Hematopoietic multipotent progenitor cell treated with erythropoietin and hydrocortisone succinate and interleukin-3 and kit ligand, for 4 days (in vitro differentiated cells): ENCODE results near the gene SNRK.
A peak's percentile ranks its signal among the peaks of the same experiment; 100 is the strongest.

ENCODE experiments used
- DNase-seq: peaks from one replicate; pipeline ENCODE4 v3.0.0-alpha.2; 2015

The SNRK gene

DNA sequence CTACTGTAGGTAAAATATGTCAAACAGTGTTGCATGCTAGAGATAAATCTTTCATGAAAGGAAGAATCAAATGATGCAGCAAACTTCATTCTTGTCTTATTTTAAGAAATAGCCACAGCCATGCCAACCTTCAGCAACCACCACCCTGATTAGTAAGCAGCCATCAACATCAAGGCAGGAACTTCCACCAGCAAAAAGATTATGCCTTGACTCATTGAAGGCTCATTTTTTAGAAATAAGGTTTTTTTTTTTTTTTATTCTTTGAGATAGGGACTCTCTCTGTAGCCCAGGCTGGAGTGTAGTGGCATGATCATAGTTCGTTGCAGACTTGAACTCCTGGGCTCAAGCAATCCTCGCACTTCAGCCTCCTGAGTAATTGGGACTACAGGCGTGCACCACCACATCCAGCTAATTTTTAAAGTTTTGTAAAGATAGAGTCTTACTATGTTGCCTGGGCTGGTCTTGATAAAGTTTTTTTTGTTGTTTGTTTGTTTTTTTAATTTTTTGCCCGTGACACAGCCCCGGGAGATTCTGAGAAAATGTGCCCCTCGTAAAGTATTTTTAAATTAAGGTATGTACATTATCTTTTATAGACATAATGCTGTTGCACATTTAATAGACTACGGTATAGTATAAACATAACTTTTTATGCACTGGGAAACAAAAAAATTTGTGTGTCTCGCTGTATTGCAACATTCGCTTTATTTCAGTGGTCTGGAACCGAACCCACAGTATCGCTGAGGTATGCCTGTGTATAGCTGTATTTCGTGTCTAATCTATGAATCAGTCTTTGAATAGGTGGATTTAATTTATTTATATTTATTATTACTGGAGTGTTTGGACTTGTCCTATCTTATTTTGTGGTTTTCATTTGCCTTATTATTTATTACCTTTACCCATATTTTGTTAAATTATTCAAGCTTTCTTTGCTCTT, 23.3 kb downstream of the SNRK start:
- no peak for DNase-seq

DNA sequence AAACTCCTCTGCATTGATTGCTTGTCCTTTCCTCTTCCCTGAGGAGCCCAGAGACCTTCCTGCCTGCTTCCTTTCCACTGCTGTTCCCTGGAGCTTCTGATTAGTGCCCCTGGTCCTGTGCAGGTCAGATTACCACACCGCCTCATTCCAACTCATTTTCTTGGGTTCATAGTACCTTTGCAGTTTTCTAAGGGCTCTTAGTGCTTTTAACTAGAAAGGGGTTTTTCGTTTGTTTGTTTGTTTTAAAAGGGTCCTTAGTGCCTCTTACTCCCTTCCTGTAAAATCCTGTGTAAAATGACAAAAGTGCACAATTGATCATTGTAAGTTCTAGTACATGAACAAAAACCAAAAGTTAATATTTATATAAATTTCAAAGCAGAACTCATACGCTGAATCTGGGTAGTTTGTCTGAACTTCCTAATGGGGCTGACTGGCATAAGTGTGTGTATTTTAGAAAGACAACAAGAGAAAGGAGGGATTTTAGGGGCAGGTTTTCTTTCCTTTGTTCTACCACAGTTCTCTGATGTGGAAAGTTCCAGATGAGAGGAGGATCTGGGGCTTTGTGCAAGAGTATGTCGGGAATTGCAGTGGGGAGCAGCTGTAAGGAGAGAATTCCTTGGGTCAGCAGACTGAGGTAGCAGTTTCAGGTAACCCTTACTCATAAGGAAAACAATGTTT, 30.6 kb downstream of the SNRK start:
- no peak for DNase-seq

DNA sequence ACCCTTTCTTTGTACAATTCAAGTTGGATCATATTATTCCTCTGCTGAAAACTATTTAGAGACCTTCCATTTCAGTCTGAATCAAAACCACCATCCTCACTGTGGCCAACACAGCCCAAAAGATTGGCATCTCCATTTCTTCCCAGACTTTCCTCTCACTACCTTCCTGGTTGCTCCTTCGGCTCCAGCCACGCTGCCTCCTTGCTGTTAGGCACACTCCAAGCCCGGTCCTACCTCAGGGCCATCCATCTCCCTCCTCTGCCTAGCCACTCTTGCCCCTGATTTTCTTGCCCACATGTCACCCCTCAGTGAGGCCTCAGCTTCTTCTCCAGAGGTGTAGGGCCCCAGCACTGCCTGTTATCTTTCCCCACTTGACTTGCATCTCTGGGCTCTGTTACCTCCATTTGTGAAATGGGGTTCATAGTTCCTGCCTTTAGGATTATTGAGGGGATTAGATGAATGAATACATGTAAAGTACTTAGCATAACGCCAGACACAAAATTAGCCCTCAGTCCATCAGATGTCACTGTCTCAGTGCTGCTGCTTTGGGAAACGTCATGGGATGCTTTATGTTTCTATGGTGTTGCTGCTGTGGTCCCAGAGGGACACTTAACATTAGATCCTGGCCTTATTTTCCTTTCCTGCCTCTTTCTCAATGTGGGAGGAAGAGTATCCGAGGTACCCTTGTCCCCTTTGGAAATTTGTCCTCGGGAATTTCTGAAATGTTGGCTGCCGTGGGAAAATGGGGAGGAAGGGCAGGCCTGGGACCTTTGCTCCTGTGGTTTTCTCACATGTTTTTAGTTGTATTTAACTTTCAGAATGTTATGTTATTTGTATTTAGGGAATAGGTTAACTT, 31.3 kb downstream of the SNRK start:
- no peak for DNase-seq

DNA sequence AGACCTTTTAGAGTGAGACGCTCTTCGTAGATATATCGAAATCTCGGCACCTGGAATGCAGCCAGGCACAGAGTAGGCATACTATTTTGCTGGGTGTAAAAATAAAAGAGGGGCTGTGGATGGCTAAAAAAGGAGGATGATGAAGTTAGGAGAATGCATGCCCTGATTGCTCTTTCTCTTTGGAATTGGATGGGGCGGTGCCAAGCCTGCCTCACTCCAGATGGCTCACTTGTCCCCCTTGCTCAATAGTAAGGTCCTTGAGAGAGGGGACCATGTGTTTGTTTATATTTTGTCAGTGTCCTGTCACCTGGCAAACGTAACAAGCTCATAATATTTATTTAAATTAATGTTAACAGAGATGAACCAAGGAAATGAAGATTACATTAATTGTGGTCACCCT, 33.0 kb downstream of the SNRK start:
- no peak for DNase-seq

DNA sequence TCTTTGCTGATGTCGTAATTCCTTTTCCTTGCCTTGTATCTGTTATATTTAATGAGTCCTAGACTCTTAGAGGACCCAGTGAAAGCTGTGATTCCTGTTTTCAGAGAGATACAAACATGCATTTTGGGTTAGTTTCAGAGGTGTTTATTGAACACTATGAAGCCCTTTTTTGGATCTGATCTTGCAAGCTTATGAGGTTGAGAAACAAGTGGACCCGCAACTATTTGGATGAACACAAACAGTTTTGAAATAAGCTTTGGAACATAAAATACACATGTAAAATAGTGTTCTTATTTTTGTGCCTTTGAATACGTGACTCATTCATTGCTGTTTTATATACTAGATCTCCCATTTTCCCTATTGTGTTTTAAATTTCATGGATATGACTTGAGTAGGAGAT, 33.5 kb downstream of the SNRK start:
- DNase-seq = no peak

DNA sequence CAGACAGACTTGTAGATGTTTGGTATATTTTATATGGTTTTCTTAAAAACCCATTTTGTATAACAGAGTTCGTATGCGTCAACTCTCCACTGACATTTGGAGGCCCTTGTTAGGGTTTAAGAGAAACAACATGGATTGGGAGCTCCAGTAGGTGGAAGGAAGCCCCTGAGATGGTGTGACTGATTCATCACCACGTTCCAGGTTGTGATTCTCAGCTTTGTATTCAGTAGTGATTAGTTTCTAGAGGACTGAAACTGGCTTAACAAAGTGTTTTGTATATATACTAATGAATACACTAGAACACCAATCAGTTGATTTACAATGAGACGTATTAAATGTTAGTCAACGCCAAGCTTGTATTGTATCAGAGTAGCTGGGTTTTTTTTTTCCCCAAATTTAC, 33.9 kb downstream of the SNRK start:
- DNase-seq = no peak

DNA sequence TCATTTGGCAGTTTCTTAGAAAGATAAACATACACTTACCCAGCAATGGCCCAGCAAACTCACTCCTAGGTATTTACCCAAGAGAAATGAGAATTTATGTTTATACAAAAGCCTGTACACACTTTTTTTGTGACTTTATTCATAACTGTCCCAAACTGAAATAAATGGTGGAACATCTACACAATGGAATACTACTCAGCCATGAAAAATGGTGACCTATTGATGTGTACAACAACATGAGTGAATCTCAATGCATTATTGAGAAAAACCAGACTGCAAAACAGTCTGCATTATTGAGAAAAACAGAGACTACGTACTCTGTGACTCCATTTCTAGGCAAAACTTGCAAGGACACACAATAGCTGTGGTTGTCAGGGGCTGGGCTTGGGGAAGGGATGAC, 37.2 kb downstream of the SNRK start:
- DNase-seq = no peak

DNA sequence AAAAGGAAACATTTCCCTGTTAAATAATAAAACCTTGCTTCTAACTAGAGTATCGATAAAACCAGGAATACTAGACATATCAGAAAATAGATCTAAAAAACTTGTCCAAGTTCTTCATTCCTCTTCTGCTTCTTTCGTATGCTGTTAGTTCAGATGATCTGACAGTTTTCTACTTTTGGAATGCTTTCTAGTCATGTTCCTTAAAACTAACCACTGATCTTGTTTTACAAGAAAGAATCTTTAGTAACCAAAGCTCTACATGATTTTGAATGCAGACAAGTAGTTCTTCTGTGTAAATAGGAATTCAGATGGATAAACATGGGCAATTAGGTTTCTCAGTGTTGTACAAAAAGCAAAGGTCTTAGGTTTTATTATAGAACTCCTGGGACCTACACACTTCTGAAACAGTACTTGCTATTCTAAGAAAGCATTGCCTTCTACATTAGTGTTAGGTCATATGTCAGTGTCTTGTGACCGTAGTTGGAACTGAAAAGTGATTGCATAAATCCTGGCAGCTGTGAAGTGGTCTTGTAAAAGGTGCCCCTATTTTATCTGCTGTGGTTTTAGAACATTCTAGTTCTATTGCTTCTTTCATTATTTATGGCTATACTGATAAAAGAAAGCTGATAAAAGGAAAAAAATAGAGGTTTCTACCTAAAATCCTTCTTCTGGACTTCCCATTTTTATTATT, 40.7 kb downstream of the SNRK start:
- peak; percentile 82 for DNase-seq

DNA sequence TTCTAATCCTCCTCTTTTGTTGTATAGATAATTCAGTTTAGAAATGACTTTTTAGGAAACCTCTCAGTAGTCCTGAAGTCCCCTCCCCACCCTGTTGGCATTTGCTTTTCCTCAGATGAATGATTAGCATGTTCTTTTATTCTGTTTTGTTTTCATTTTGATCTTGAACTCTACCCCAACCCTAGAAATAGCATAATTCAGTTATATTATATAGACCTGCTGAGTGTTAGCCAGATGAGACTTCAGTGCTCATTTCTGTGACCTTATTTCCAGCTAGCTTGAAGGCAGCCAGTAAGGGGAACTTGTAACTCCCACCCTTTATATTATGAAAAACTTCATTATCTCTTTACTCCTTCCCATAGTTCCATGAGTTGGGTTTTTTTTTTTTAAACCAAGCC, 41.2 kb downstream of the SNRK start:
- peak; percentile 34 for DNase-seq

DNA sequence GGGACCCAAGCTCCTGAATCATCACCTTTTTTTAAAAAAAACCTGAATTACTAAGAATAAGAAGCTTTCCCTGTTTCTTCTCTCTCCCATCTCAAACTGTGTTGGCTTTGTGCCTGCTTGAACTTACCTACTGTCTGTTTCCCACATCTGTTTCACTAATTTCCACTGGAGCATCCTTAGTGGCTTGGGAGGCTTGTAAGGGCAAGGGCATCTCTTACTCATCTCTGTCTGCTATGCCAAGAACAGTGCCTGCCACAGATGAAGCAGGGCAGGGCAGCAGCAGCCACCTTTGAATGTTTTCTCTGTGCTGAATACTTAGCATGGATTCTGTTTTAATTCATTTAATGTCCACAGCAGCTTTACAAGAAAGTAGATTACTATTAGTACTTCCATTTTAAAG, 42.3 kb downstream of the SNRK start:
- DNase-seq = no peak

DNA sequence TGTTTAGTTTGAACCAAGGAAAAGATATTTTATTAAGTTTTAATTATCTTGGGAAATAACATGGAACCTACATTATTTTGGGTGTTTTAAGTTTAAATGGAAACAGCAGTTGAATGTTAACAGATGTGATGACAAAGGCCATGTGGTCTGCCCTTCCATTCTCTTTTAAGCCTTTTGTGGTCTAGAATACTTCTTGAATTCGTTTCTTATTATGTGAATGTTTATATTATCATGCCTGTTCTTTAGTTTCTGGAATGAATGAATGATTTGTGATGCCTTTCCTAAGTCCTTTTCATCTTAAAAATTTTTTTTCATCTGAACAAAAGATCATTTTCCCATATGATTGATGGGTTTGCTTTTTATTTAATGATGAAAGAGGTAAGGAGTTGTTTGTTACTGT, 44.6 kb downstream of the SNRK start:
- no peak for DNase-seq

DNA sequence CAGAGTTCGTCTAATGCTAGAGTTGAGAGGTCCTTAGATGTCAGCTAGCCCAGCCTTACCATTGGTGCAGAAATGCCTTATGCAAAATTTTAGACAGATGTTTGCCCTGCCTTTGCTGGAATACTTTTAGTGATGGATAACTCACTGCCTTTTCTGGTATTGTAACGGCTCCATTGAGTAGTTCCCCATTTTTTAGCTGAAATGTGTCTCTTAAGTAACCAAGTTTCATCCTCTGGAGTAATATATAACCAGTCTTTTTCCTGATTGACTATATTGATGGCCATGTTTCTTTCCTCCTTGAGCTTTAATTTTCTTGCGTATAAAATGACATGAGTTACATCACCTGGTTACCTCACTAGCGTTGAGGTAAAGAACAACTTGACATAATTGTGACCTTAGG, 45.0 kb downstream of the SNRK start:
- no peak for DNase-seq

DNA sequence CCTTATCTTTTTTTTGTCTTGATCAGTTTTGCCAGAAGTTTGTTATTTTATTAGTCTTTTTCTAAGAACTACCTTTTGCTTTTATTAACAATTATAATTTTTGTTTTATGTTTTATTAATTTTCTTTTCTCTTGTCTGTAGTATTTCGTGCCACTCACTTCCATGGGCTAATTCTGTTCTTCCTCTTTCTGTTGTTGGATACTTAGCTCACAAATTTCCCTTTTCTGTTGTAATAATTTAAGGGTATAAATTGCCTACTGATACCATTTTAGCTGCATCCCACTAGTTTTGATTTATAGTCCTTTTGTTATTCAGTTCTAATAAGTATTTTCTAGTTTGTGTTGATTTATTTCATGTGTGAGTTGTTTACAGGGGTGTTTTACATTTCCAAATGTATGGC, 48.6 kb downstream of the SNRK start:
- DNase-seq = no peak

DNA sequence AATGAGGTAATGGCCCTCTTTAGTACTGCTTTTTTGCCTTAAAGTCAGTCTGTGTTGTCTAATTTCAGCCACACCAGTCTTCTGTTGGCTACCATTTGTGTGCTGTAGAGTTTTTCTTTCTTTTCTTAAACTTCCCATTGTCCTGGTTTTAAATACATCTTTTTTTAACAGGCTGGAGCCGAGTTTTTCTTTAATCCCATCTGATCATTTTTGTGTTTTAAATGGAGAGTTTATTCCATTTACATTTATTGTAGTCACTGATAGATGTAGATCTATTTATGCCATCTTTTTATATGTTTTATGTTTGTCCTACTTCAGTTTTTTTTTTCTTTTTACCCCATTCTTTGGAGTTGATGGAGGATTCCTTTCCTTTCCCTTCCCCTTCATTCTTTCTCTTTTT, 49.5 kb downstream of the SNRK start:
- no peak for DNase-seq

DNA sequence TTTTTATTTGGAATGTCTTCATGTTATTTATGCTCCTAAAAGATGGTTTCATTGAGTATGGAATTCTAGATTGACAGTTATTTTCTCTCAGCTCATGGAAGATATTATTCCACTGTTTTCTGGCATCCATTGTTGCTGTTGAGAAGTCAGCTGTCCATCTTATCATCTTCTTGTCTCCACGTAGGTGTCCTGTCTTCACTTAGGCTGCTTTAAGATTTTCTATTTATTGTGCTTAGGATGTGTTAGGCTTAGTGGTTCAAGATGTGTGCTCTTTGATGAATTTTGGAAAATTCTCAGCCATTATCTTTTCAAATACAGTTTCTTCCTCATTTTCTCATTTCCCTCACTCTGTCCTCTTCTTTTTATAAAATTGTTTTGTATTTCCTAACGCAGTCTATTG, 52.0 kb downstream of the SNRK start:
- peak; percentile 24 for DNase-seq

DNA sequence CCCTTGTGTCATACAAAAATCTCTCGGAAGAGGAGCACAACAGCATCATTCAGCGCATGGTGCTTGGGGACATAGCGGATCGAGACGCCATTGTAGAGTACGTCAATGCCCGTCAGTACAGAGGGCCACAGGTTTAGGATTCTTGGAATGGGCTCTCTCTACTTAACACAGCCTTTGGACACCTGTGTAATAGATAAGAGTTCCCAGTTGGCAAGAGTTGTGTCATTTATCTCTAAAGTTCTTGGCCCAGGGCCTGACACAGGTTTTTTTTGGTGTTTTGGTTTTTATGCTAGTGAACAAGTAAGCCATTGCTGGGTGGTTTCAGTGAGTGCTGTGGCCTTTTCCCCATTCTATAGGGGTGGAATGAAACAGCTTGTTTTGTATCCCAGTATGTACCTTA, 54.1 kb downstream of the SNRK start:
- no peak for DNase-seq

DNA sequence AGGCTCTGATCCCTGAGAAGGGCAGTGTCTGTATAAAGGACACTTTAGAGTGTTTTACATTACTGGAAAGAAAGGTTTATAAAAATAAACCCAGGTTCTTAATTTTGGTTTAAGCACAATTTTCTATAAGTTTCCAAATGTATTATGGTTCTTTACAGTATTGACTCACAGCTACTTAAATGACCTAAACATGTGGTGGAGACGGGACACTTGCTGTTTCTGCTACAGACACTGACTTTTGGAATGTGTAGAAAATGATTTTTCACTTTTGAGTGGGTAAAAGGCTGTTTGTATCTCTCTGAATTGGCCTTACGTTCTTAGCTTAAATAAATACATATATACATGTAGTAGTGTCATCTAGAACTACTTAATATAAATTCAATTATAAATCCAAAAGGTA, 55.4 kb downstream of the SNRK start:
- DNase-seq = no peak

DNA sequence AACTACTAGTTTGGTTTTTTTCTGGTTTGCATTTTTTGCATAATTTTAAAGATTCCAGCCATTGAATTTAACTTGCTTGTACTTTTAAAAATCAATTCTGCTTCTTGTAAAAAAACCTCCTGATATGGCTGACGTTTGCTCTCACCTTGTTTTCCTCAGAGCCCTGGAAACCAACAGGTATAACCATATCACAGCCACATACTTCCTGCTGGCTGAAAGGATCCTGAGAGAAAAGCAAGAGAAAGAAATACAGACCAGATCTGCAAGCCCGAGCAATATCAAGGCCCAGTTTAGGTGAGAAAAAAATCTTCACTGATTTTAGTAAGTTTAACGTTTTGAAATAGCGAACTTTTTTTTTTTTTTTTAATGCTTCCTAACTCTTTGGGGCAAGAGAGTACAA, 56.8 kb downstream of the SNRK start:
- no peak for DNase-seq

DNA sequence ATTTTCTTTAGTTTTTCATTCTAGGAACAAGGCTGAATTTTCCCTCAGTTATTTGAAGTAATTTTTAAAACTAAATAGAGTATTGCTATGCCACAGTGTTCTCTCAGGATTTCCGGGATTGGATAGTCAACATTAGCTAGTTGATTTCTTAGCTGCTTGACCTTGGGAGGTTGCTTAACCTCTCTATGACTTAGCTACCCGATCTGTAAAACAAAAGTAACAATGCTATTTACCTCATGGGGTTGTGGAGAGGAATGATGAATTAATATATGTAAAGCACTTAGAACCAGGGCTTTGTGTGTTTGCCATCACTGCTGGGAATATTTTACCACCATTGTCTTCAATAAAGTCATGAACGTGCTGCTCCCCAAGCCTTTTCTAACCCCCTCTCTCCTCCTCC, 57.5 kb downstream of the SNRK start:
- no peak for DNase-seq

DNA sequence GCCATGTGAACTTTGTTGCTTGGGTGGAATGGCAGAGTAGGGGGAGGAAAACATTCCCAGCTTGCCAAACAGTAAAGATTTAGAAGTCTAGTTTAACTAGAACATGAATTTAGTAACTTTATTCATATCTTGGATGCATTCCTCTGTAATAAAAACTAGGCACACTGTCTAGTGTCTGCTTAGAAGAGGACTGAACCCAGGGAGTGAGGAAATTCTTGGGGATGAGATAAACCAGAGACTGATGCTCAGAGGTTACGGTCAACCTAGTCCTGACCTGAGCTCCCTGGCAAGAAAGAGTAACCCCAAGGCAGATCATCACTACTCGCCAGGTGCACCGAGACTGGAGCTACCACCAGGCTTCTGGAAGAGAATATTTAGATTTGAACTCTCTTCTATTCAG, 58.2 kb downstream of the SNRK start:
- DNase-seq = no peak

DNA sequence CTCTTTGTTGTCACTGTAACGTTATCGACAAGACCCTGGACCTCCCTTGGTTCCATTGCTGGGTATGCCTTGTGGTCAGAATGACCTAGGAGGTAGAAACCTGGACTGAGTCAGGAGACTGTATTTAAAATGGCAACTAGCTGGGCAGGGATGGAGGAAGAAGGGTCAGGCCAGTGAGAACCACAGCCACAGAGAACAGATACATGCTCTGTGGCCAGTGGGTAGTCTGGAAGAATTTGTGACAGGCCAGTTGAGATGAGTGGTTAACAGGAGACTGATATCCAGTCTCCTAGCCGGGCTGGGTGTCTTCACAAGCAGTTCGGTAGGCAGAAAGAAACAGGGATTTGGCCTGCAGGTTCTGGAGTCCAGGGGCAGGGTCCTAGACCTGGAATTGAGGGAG, 58.9 kb downstream of the SNRK start:
- no peak for DNase-seq

DNA sequence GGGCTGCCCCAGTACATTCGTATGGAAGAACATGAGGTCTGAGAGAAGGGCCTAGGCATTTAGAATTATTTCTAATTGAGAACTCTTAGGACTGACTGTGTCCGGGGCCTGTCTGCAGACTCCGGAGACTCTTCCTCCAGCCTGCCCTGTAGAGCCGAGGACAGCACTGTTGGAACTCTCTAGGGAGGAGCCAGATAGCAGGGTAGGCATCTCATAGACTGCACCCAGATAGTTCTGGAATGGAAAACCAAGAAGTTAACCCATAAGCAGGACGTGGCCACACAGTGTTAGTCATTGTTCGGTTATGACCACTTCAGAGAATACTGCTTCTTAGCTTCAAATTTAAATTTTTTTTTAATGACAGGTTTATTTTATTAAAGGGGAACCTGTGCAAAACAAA, 59.5 kb downstream of the SNRK start:
- no peak for DNase-seq
